HepG2 (cell line): ENCODE measurements around the gene STK39. TPM values are rescaled to one million over a fixed set of nuclear protein-coding genes. Genes with fewer than 3 reads are reported as not detected.

Experiments
- CENPT ChIP-seq: sonication (generic); formaldehyde crosslinking; IDR thresholded peaks from 2 replicates; pipeline ENCODE4 v1.8.0; 2022; ENCODE audit warnings: low read depth, mild to moderate bottlenecking, moderate library complexity, missing genetic modification reagents
- FOXP1 ChIP-seq, 2 experiments: fragments of 450-650 bp in 1 of 2; IDR thresholded peaks; 2 replicates each; pipeline ENCODE4 v1.6.1; 2017 to 2018; ENCODE audit warnings: antibody characterized with exemption in 1 of 2
- NFYC ChIP-seq: IDR thresholded peaks from 2 replicates; pipeline ENCODE4 v1.6.1; 2016; ENCODE audit warnings: missing genetic modification reagents, missing compliant biosample characterization
- NR2F1 ChIP-seq, 2 experiments: fragments of 450-650 bp in 1 of 2; formaldehyde crosslinking in 1 of 2; IDR thresholded peaks; 2 replicates each; pipeline versions ENCODE4 v1.5.0 to v1.6.1; 2016 to 2020; ENCODE audit warnings: mild to moderate bottlenecking in 1 of 2, missing compliant biosample characterization in 1 of 2, missing genetic modification reagents in 1 of 2, moderate library complexity in 1 of 2
- RERE ChIP-seq: IDR thresholded peaks from 2 replicates; pipeline ENCODE4 v1.6.1; 2016; ENCODE audit warnings: low read depth, missing genetic modification reagents, missing compliant biosample characterization
- TEAD2 ChIP-seq: sonication (generic); formaldehyde crosslinking; IDR thresholded peaks from 2 replicates; pipeline ENCODE4 v1.9.0; 2021; ENCODE audit warnings: missing genetic modification reagents
- ZNF501 ChIP-seq: sonication (generic); formaldehyde crosslinking; IDR thresholded peaks from 2 replicates; pipeline ENCODE4 v1.5.1; 2020; ENCODE audit warnings: mild to moderate bottlenecking, moderate library complexity, missing genetic modification reagents
- ZNF747 ChIP-seq: sonication (generic); formaldehyde crosslinking; IDR thresholded peaks from 2 replicates; pipeline ENCODE4 v1.8.1; 2023; ENCODE audit warnings: missing genetic modification reagents, mild to moderate bottlenecking, borderline replicate concordance
- ZNF891 ChIP-seq: sonication (generic); formaldehyde crosslinking; IDR thresholded peaks from 2 replicates; pipeline ENCODE4 v1.5.0; 2020; ENCODE audit warnings: mild to moderate bottlenecking, missing genetic modification reagents
- polyA plus RNA-seq, 8 experiments: library from polyadenylated mRNA; depleted of rRNA in 3 of 8; stranded (reverse) in 7 of 8; unstranded in 1 of 8; fragments of >200 nt; fragmentation: Illumina TruSeq in 4 of 8; extraction: Trizol in 4 of 8; gene quantifications; 2 replicates each; pipeline versions ENCODE4 v1.2.1 to v1.2.3, GENCODE V29; 2011 to 2016; ENCODE audit warnings: low read depth in 4 of 8, missing spikeins in 1 of 8, mixed read lengths in 1 of 8; ENCODE audit not compliant: insufficient read depth in 1 of 8
- total RNA-seq, 5 experiments: library from RNA; depleted of rRNA; stranded (reverse); fragments of >200 nt; fragmentation: Illumina TruSeq; extraction: Trizol; gene quantifications; 2 replicates each; pipeline ENCODE4 v1.2.3, GENCODE V29; 2016; ENCODE audit warnings: low read depth in 1 of 5
- TF ChIP-seq, protein P1 (sequence below): sonication (generic); formaldehyde crosslinking; IDR thresholded peaks from 2 replicates; pipeline ENCODE4 v1.9.0; 2022; ENCODE audit warnings: missing genetic modification reagents, mild to moderate bottlenecking, borderline replicate concordance

The STK39 gene
- total and polyA plus RNA-seq, 2 of the 13 experiments (the other 11 are each of a cell fraction or from before 2014, with no cell fraction given), result 27.3 to 38.4 TPM

GRCh38 chr2:167944825-167945659 is 302.4 kb downstream of the STK39 start (continued):
- TF ChIP-seq RERE (no peak), ZNF501 (no peak), CENPT (CRISPR knock-in tag) (no peak), NFYC (no peak), FOXP1 (IDR thresholded peaks at IDR 0.05) (no peak), FOXP1 (CRISPR knock-in tag; IDR thresholded peaks at IDR 0.05) (no peak), ZNF891 (CRISPR knock-in tag) (no peak), NR2F1 (CRISPR knock-in tag; IDR thresholded peaks at IDR 0.05) (no peak), ZNF747 (CRISPR knock-in tag) (no peak), TEAD2 (CRISPR knock-in tag) (no peak)
- TF ChIP-seq, protein P1, sequence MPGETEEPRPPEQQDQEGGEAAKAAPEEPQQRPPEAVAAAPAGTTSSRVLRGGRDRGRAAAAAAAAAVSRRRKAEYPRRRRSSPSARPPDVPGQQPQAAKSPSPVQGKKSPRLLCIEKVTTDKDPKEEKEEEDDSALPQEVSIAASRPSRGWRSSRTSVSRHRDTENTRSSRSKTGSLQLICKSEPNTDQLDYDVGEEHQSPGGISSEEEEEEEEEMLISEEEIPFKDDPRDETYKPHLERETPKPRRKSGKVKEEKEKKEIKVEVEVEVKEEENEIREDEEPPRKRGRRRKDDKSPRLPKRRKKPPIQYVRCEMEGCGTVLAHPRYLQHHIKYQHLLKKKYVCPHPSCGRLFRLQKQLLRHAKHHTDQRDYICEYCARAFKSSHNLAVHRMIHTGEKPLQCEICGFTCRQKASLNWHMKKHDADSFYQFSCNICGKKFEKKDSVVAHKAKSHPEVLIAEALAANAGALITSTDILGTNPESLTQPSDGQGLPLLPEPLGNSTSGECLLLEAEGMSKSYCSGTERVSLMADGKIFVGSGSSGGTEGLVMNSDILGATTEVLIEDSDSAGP (CRISPR knock-in tag), result no peak
